GM23338 (cell line): Measurements from ENCODE around the gene ZCCHC2. TPM values are rescaled to one million over a fixed set of nuclear protein-coding genes. Genes with fewer than 3 reads are reported as not detected.

Source experiments
- ATAC-seq: fragments of 200-7000 bp; cut with Tn5 transposase; 3 replicates; pipeline ENCODE4 v1.9.1; 2020
- DNase-seq: peaks from one replicate; pipeline ENCODE4 v3.0.0-alpha.2; 2015; ENCODE audit warnings: low spot score
- H2AFZ ChIP-seq: fragments of 200-600 bp; sonication (generic); 2 replicates; pipeline ENCODE4 v1.8.0; 2016; ENCODE audit warnings: antibody characterized with exemption, mild to moderate bottlenecking, moderate library complexity
- H3F3A ChIP-seq: fragments of 200-600 bp; sonication (generic); replicated peaks from 2 replicates; pipeline ENCODE4 v1.8.0; 2017; ENCODE audit warnings: antibody characterized with exemption, mixed run types, low read depth
- H3K27ac ChIP-seq: fragments of 200-600 bp; sonication (generic); 2 replicates; pipeline ENCODE4 v1.6.1; 2016; ENCODE audit warnings: low read depth
- H3K27me3 ChIP-seq: fragments of 200-600 bp; sonication (generic); 2 replicates; pipeline ENCODE4 v1.8.0; 2016; ENCODE audit warnings: mild to moderate bottlenecking, mixed run types, moderate library complexity; ENCODE audit not compliant: insufficient read depth
- H3K36me3 ChIP-seq: fragments of 200-600 bp; sonication (generic); 2 replicates; pipeline ENCODE4 v1.8.0; 2016; ENCODE audit warnings: mild to moderate bottlenecking; ENCODE audit not compliant: insufficient read depth
- H3K4me1 ChIP-seq: fragments of 200-600 bp; sonication (generic); 2 replicates; pipeline ENCODE4 v1.8.0; 2016; ENCODE audit warnings: mild to moderate bottlenecking, moderate library complexity; ENCODE audit not compliant: insufficient read depth
- H3K4me2 ChIP-seq: fragments of 200-600 bp; sonication (generic); 2 replicates; pipeline ENCODE4 v1.7.1; 2017; ENCODE audit warnings: mixed run types
- H3K4me3 ChIP-seq: fragments of 200-600 bp; sonication (generic); 2 replicates; pipeline ENCODE4 v1.6.1; 2016; ENCODE audit warnings: mixed run types
- H3K79me2 ChIP-seq: fragments of 200-600 bp; sonication (generic); replicated peaks from 2 replicates; pipeline ENCODE4 v1.8.0; 2017; ENCODE audit warnings: mild to moderate bottlenecking; ENCODE audit not compliant: insufficient read depth
- H3K9me2 ChIP-seq: fragments of 200-600 bp; sonication (generic); 2 replicates; pipeline ENCODE4 v1.8.0; 2017; ENCODE audit not compliant: insufficient read depth
- H4K20me1 ChIP-seq: fragments of 200-600 bp; sonication (generic); replicated peaks from 2 replicates; pipeline ENCODE4 v1.8.0; 2017; ENCODE audit warnings: mild to moderate bottlenecking; ENCODE audit not compliant: insufficient read depth
- H3K27ac Mint-ChIP-seq: 2 replicates; pipeline ENCODE4 v1.8.0; 2020; ENCODE audit warnings: inconsistent platforms, mild to moderate bottlenecking, moderate library complexity, mixed read lengths
- H3K27me3 Mint-ChIP-seq: 3 replicates; pipeline ENCODE4 v1.8.0; 2022; ENCODE audit warnings: low read depth, mild to moderate bottlenecking, moderate library complexity, mixed read lengths, inconsistent platforms; ENCODE audit not compliant: insufficient read depth, poor library complexity
- H3K36me3 Mint-ChIP-seq: 3 replicates; pipeline ENCODE4 v1.8.0; 2021; ENCODE audit warnings: low read depth, mild to moderate bottlenecking, inconsistent platforms, moderate library complexity, mixed read lengths
- H3K4me1 Mint-ChIP-seq: 3 replicates; pipeline ENCODE4 v1.8.0; 2020; ENCODE audit warnings: mild to moderate bottlenecking, inconsistent platforms, mixed read lengths
- H3K4me3 Mint-ChIP-seq: 3 replicates; pipeline ENCODE4 v1.8.0; 2021; ENCODE audit warnings: moderate library complexity, mild to moderate bottlenecking, inconsistent platforms, mixed read lengths
- H3K9me3 Mint-ChIP-seq: 3 replicates; pipeline ENCODE4 v1.8.0; 2020; ENCODE audit warnings: moderate library complexity, mild to moderate bottlenecking, inconsistent platforms, mixed read lengths
- CTCF ChIP-seq, 2 experiments: fragments of 200-600 bp in 1 of 2; sonication (generic) in 1 of 2; conservative IDR thresholded peaks; 2 replicates each; pipeline versions ENCODE4 v1.5.1 to v1.6.1; 2016 to 2017; ENCODE audit warnings: antibody characterized with exemption in 2 of 2, low read depth in 2 of 2, mild to moderate bottlenecking in 2 of 2, moderate library complexity in 1 of 2
- EZH2 ChIP-seq: fragments of 200-600 bp; sonication (generic); IDR thresholded peaks from one replicate; pipeline ENCODE4 v1.8.0; 2017; ENCODE audit warnings: antibody characterized with exemption, mild to moderate bottlenecking, low read depth; ENCODE audit not compliant: unreplicated experiment
- EZH2phosphoT487 ChIP-seq: fragments of 200-600 bp; sonication (generic); IDR thresholded peaks from one replicate; pipeline ENCODE4 v1.8.1; 2018; ENCODE audit warnings: antibody characterized with exemption; ENCODE audit not compliant: unreplicated experiment
- JUNB ChIP-seq: IDR thresholded peaks from one replicate; pipeline ENCODE4 v1.6.1; 2016; ENCODE audit warnings: antibody characterized with exemption; ENCODE audit not compliant: unreplicated experiment
- ZNF331 ChIP-seq: fragments of 250-450 bp; sonication (Bioruptor Pico); IDR thresholded peaks from 2 replicates; pipeline ENCODE4 v1.5.0; 2020; ENCODE audit warnings: low read depth, mild to moderate bottlenecking, moderate library complexity
- polyA plus RNA-seq: library from polyadenylated mRNA; unstranded; fragments of >200 nt; fragmentation: Nextera tagmentation; extraction: Ambion mirVana; gene quantifications from 2 replicates; pipeline ENCODE4 v1.2.1, GENCODE V29; 2016
- total RNA-seq: library from RNA; depleted of rRNA; stranded (reverse); fragments of >200 nt; shearing (Covaris generic); gene quantifications from 2 replicates; pipeline ENCODE4 v1.2.3, GENCODE V29; 2014

Gene ZCCHC2
- total and polyA plus RNA-seq, 2 experiments from 2014 or later = 5.4 to 15.4 TPM

GRCh38 chr18:62585274-62586150 lies 62.7 kb downstream of the ZCCHC2 start:
- no peak overlapping the region for H3K4me2 ChIP-seq
- H3K9me3 Mint-ChIP-seq = peaks cover 6% of the 10 kb centered on the region; the same call in 2 of the 3 replicates
- no peak overlapping the region for H3K27ac ChIP-seq
- H3K4me3 ChIP-seq = no peak overlapping the region
- H3K9me2 ChIP-seq = no peaks in the 10 kb centered on the region
- peaks cover 3% of the 10 kb centered on the region for H3K27me3 Mint-ChIP-seq
- no peak overlapping the region for H3K4me3 Mint-ChIP-seq
- H3F3A ChIP-seq = no peaks in the 10 kb centered on the region
- peaks cover 8% of the 10 kb centered on the region for H3K4me1 ChIP-seq
- no peaks in the 10 kb centered on the region for H3K79me2 ChIP-seq
- H2AFZ ChIP-seq = no peak overlapping the region
- DNase-seq (no peak), ATAC-seq (no peak)
- no peaks in the 10 kb centered on the region for H4K20me1 ChIP-seq
- H3K4me1 Mint-ChIP-seq = peaks cover 29% of the 10 kb centered on the region
- no peaks in the 10 kb centered on the region for H3K36me3 ChIP-seq
- no peak overlapping the region for H3K27ac Mint-ChIP-seq
- TF ChIP-seq JUNB (no peak), EZH2 (no peak), ZNF331 (CRISPR knock-in tag) (no peak)
- H3K27me3 ChIP-seq = no peaks in the 10 kb centered on the region
- peaks cover 9% of the 10 kb centered on the region; the same call in 2 of the 3 replicates for H3K36me3 Mint-ChIP-seq

GRCh38 chr18:62586151-62586774 lies 63.4 kb downstream of the ZCCHC2 start:
- ATAC-seq (peak; percentile 87), DNase-seq (peak; percentile 85)
- H3F3A ChIP-seq = no peaks in the 10 kb centered on the region
- H3K27ac ChIP-seq = no peak overlapping the region
- no peaks in the 10 kb centered on the region for H3K9me2 ChIP-seq
- no peaks in the 10 kb centered on the region for H4K20me1 ChIP-seq
- Mint-ChIP-seq H3K4me3 (no peak overlapping the region; the same call in 2 of the 3 replicates), H3K9me3 (peaks cover 9% of the 10 kb centered on the region; the same call in 2 of the 3 replicates), H3K27me3 (peaks cover 3% of the 10 kb centered on the region), H3K36me3 (peaks cover 13% of the 10 kb centered on the region; the same call in 2 of the 3 replicates), H3K4me1 (peaks cover 29% of the 10 kb centered on the region), H3K27ac (no peak overlapping the region)
- no peaks in the 10 kb centered on the region for H3K36me3 ChIP-seq
- no peaks in the 10 kb centered on the region for H3K27me3 ChIP-seq
- no peak overlapping the region for H3K4me3 ChIP-seq
- no peak overlapping the region for H2AFZ ChIP-seq
- H3K79me2 ChIP-seq = no peaks in the 10 kb centered on the region
- TF ChIP-seq CTCF (conservative IDR thresholded peaks at IDR 0.05; ENCODE audit: low read depth in 2 of 2) (peak; percentile 98), EZH2phosphoT487 (no peak)
- H3K4me1 ChIP-seq = peaks cover 8% of the 10 kb centered on the region
- H3K4me2 ChIP-seq = no peak overlapping the region
